K562 (cell line): ENCODE results near the gene DLX4. TPM values are rescaled to one million over a fixed set of nuclear protein-coding genes. Genes with fewer than 3 reads are reported as not detected.

Experiments used
- ATAC-seq: fragments of 200-7000 bp; cut with Tn5 transposase; 3 replicates; pipeline ENCODE4 v1.9.1; 2020; ENCODE audit warnings: moderate library complexity
- BruUV-seq: library from RNA; stranded (reverse); fragments of 400-500 nt; replicated peaks from 2 replicates; lab custom pipeline; 2021; lab: Mats Ljungman, UMichigan
- CTCF ChIA-PET: fragments of 300-600 bp; formaldehyde crosslinking; extraction: SDS; loops from one replicate; lab custom pipeline; 2021; ENCODE audit warnings: low intra/inter-chr PET ratio; lab: Yijun Ruan, JAX
- POLR2A ChIA-PET: fragments of 300-600, 350-650 bp; sonication (Branson Sonifier 250); formaldehyde crosslinking; extraction: SDS; loops from one replicate; lab custom pipeline; 2021; ENCODE audit warnings: antibody characterized with exemption, inconsistent platforms; lab: Yijun Ruan, JAX
- DNase-seq, 4 experiments: peaks; one replicate each; pipeline versions ENCODE4 v3.0.0 to v3.0.0-alpha.2; 2011 to 2018; ENCODE audit warnings: low spot score in 3 of 4, mixed read lengths in 3 of 4; ENCODE audit errors: extremely low read depth in 1 of 4
- FAIRE-seq: peaks from 2 replicates; lab custom pipeline; 2011; peaks lifted over from hg19 to GRCh38; lab: Jason Lieb, UNC
- H2AFZ ChIP-seq: 2 replicates; pipeline ENCODE4 v1.6.0; 2011; ENCODE audit warnings: low read depth, low read length, control low read depth, inconsistent platforms
- H3K27ac ChIP-seq: fragments of 200-600 bp; 3 replicates; pipeline ENCODE4 v1.8.0; 2011; ENCODE audit warnings: low read depth, mild to moderate bottlenecking, control low read depth, inconsistent platforms, low read length, moderate library complexity, mixed read lengths; ENCODE audit errors: extremely low read depth
- H3K27me3 ChIP-seq, 2 experiments: fragments of 300-600 bp in 1 of 2; 2 replicates in 1 of 2; 3 replicates in 1 of 2; pipeline versions ENCODE4 v1.6.0 to v1.8.0; 2011; ENCODE audit warnings: inconsistent platforms in 2 of 2, low read length in 2 of 2, mild to moderate bottlenecking in 1 of 2, mixed read lengths in 1 of 2, moderate library complexity in 1 of 2; ENCODE audit not compliant: control insufficient read depth in 2 of 2, insufficient read depth in 2 of 2
- H3K36me3 ChIP-seq: fragments of 300-600 bp; 3 replicates; pipeline ENCODE4 v1.8.0; 2011; ENCODE audit warnings: mild to moderate bottlenecking, low read length, inconsistent platforms; ENCODE audit not compliant: control insufficient read depth, insufficient read depth
- H3K4me1 ChIP-seq, 2 experiments: fragments of 200-600 bp in 1 of 2; replicated peaks in 1 of 2; 2 replicates in 1 of 2; 3 replicates in 1 of 2; pipeline versions ENCODE4 v1.5.1 to v1.8.0; 2011; ENCODE audit warnings: inconsistent platforms in 2 of 2, low read length in 2 of 2, mild to moderate bottlenecking in 1 of 2, mixed read lengths in 1 of 2, moderate library complexity in 1 of 2; ENCODE audit not compliant: control insufficient read depth in 2 of 2, insufficient read depth in 2 of 2
- H3K4me2 ChIP-seq: 2 replicates; pipeline ENCODE4 v1.6.1; 2011; ENCODE audit warnings: low read length, control low read depth, inconsistent platforms, mixed read lengths; ENCODE audit not compliant: insufficient read depth
- H3K4me3 ChIP-seq: fragments of 200-600 bp; sonication (generic), shearing (Covaris generic); 2 replicates; pipeline ENCODE4 v1.5.1; 2016; ENCODE audit warnings: control low read depth, inconsistent platforms
- H3K79me2 ChIP-seq: fragments of 200-600 bp; 3 replicates; pipeline ENCODE4 v1.8.0; 2011; ENCODE audit warnings: low read length, inconsistent platforms; ENCODE audit not compliant: control insufficient read depth, insufficient read depth
- H3K9ac ChIP-seq, 2 experiments: 2 replicates each; pipeline versions ENCODE4 v1.6.0 to v1.6.1; 2011; ENCODE audit warnings: low read depth in 2 of 2, low read length in 2 of 2, control low read depth in 1 of 2, inconsistent platforms in 1 of 2, mild to moderate bottlenecking in 1 of 2, mixed read lengths in 1 of 2; ENCODE audit not compliant: insufficient read depth in 1 of 2
- H3K9me1 ChIP-seq: one replicate; pipeline ENCODE4 v1.6.0; 2011; ENCODE audit warnings: inconsistent platforms, mild to moderate bottlenecking, low read length, moderate library complexity; ENCODE audit not compliant: control insufficient read depth, insufficient read depth
- H3K9me3 ChIP-seq: replicated peaks from 2 replicates; pipeline ENCODE4 v1.5.1; 2011; ENCODE audit warnings: low read depth, low read length, inconsistent platforms; ENCODE audit not compliant: control insufficient read depth, insufficient read depth
- H4K20me1 ChIP-seq: replicated peaks from 2 replicates; pipeline ENCODE4 v1.6.1; 2011; ENCODE audit warnings: low read length, inconsistent platforms, mixed read lengths; ENCODE audit not compliant: control insufficient read depth, insufficient read depth
- CAMTA2 ChIP-seq: fragments of 250-450 bp; sonication (Bioruptor Pico); conservative IDR thresholded peaks from 2 replicates; pipeline ENCODE4 v1.5.1; 2022
- CCAR2 ChIP-seq: fragments of 200-400 bp; formaldehyde crosslinking; IDR thresholded peaks from 2 replicates; pipeline ENCODE4 v1.6.1; 2017; ENCODE audit warnings: mild to moderate bottlenecking, low read depth, low read length
- HDAC1 ChIP-seq, 2 experiments: fragments of 450-650 bp; IDR thresholded peaks; 2 replicates each; pipeline ENCODE4 v1.6.1; 2016 to 2017; ENCODE audit warnings: inconsistent platforms in 1 of 2, mild to moderate bottlenecking in 1 of 2, moderate library complexity in 1 of 2
- HDGF ChIP-seq: fragments of 450-650 bp; IDR thresholded peaks from 2 replicates; pipeline ENCODE4 v1.6.1; 2016
- ILK ChIP-seq: fragments of 450-650 bp; IDR thresholded peaks from 2 replicates; pipeline ENCODE4 v1.6.1; 2016; ENCODE audit warnings: missing genetic modification characterization, low read depth, mild to moderate bottlenecking, missing compliant biosample characterization, moderate library complexity, borderline replicate concordance
- PCBP1 ChIP-seq: fragments of 200-400 bp; formaldehyde crosslinking; IDR thresholded peaks from 2 replicates; pipeline ENCODE4 v1.6.1; 2018; ENCODE audit warnings: mild to moderate bottlenecking, low read depth, low read length; ENCODE audit not compliant: poor library complexity, severe bottlenecking
- SIN3B ChIP-seq: fragments of 450-650 bp; IDR thresholded peaks from 2 replicates; pipeline ENCODE4 v1.6.1; 2017; ENCODE audit warnings: low read depth, mild to moderate bottlenecking, moderate library complexity
- SMAD4 ChIP-seq: fragments of 250-450 bp; sonication (Bioruptor Pico); conservative IDR thresholded peaks from 2 replicates; pipeline ENCODE4 v1.8.0; 2021; ENCODE audit warnings: inconsistent platforms, mild to moderate bottlenecking, moderate library complexity
- SRSF7 ChIP-seq: fragments of 200-400 bp; formaldehyde crosslinking; optimal IDR thresholded peaks from 2 replicates; pipeline ENCODE3; 2017; ENCODE audit warnings: mild to moderate bottlenecking, low read depth, low read length
- STAT5B ChIP-seq: fragments of 250-450 bp; sonication (Bioruptor Pico); IDR thresholded peaks from 2 replicates; pipeline ENCODE4 v1.8.0; 2021; ENCODE audit warnings: mild to moderate bottlenecking, inconsistent platforms
- YBX1 ChIP-seq: fragments of 450-650 bp; IDR thresholded peaks from 2 replicates; pipeline ENCODE4 v1.7.1; 2016; ENCODE audit warnings: mild to moderate bottlenecking
- ZKSCAN8 ChIP-seq: fragments of 200-800 bp; sonication (Bioruptor generic); IDR thresholded peaks from 2 replicates; pipeline ENCODE4 v1.6.1; 2016; ENCODE audit warnings: missing genetic modification characterization, missing compliant biosample characterization
- WGBS: fragments of 100-300 bp; shearing (Covaris generic); methylation state at CpG from one replicate; pipeline ENCODE4 v1.1.6; 2016; ENCODE audit warnings: low coverage, mixed read lengths; ENCODE audit not compliant: insufficient coverage; ENCODE audit errors: missing lambda C conversion rate; 5-methylcytosine and 5-hydroxymethylcytosine counted together
- in situ Hi-C: fragments of 300-500 bp; cut with MboI; formaldehyde crosslinking; loops from 4 replicates; pipeline ENCODE4 v1.15.0; 2018; ENCODE audit warnings: inconsistent platforms, mixed read lengths
- intact Hi-C: fragments of 100-400 bp; cut with micrococcal nuclease; formaldehyde crosslinking; loops from 2 replicates; pipeline ENCODE4 v1.14.2; 2022
- polyA plus RNA-seq, 8 experiments: library from polyadenylated mRNA; depleted of rRNA in 4 of 8; stranded (reverse) in 5 of 8; unstranded in 3 of 8; fragments of >200 nt; fragmentation: Nextera tagmentation in 2 of 8; fragmentation: Illumina TruSeq in 1 of 8; extraction: Ambion mirVana in 2 of 8; extraction: Trizol in 1 of 8; gene quantifications; 2 replicates each; pipeline versions ENCODE4 v1.2.1 to v1.2.3, GENCODE V29; 2011 to 2014; ENCODE audit warnings: inconsistent platforms in 1 of 8, missing spikeins in 1 of 8
- total RNA-seq, 7 experiments: library from RNA; depleted of rRNA in 6 of 7; stranded (reverse); fragments of >200 nt in 6 of 7; fragmentation: Illumina TruSeq in 2 of 7; extraction: Trizol in 2 of 7; gene quantifications; 2 replicates each; pipeline versions ENCODE4 v1.2.1 to v1.2.3, GENCODE V29; 2011 to 2021; ENCODE audit warnings: low replicate concordance in 1 of 7
- TF ChIP-seq, protein P1 (sequence below): sonication (generic); formaldehyde crosslinking; IDR thresholded peaks from 2 replicates; pipeline ENCODE4 v1.8.1; 2022; ENCODE audit warnings: missing genetic modification reagents
- TF ChIP-seq, protein P2 (sequence below): fragments of 150-350 bp; conservative IDR thresholded peaks from 2 replicates; pipeline ENCODE4 v1.6.1; 2014; ENCODE audit warnings: low read length
- TF ChIP-seq, protein P3 (sequence below): fragments of 450-650 bp; IDR thresholded peaks from 2 replicates; pipeline ENCODE4 v1.7.0; 2016; ENCODE audit warnings: borderline replicate concordance
- TF ChIP-seq, protein P4 (sequence below): fragments of 250-450 bp; sonication (Bioruptor Pico); IDR thresholded peaks from 2 replicates; pipeline ENCODE4 v1.4.0; 2020; ENCODE audit warnings: borderline replicate concordance

The DLX4 gene
- total and polyA plus RNA-seq, 9 of the 15 experiments (the other 6 are each of a cell fraction or from before 2014, with no cell fraction given), result 0.15 to 2.2 (median 0.58) TPM

DNA sequence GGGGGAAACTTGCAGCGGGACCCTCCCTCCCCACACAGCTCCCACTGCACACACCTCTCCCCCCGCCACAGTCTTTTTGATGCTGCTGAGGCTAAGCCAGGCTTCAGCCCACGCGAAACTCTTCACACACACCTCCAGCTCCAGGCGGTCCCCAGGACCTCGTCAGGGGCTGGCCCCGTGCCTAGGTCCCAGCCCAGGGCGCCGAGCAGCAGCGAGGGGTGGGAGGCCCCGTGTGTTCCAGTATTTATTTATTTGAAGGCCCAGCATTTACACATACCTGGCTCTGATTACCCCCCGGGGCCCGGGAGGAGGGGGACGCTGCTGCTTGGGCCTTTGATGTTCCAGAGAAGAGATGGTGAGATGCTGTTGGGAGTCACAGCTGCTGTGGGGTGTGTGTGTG lies 44.9 kb upstream of the DLX4 start (continued):
- TF ChIP-seq ZKSCAN8, result no peak
- no peak for TF ChIP-seq SMAD4
- TF ChIP-seq, protein P1, sequence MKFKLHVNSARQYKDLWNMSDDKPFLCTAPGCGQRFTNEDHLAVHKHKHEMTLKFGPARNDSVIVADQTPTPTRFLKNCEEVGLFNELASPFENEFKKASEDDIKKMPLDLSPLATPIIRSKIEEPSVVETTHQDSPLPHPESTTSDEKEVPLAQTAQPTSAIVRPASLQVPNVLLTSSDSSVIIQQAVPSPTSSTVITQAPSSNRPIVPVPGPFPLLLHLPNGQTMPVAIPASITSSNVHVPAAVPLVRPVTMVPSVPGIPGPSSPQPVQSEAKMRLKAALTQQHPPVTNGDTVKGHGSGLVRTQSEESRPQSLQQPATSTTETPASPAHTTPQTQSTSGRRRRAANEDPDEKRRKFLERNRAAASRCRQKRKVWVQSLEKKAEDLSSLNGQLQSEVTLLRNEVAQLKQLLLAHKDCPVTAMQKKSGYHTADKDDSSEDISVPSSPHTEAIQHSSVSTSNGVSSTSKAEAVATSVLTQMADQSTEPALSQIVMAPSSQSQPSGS (CRISPR knock-in tag), result no peak
- no peak for TF ChIP-seq PCBP1
- TF ChIP-seq, all 486 proteins: peak for 0

DNA sequence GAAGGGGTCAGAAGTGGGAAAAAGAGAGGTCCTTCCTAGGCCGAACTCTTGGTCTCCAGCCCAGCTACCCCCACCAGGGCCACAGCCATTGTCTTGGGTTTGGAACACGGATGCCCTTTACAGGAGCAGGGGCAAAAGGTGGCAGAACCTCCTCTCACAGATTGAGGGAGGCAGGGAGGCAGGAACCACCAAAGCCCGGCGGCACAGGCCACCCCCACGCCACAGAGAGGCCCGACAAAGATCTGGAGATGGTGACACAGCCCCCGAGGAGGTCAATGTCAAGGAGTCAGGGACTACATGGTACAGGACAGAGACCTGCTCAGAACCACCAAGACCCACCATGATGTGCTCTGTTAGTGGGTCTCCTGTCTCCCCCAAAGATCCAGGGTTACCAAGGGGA lies 44.4 kb upstream of the DLX4 start:
- in situ Hi-C loops (no loop called here), intact Hi-C loops (no loop called here)
- POLR2A ChIA-PET, result no interaction called here
- Histone ChIP-seq H3K27ac (no peak overlapping the region), H4K20me1 (peaks cover 6% of the 10 kb centered on the region), H3K36me3 (no peaks in the 10 kb centered on the region), H3K9me3 (no peaks in the 10 kb centered on the region), H3K4me3 (no peak overlapping the region), H3K9me1 (no peaks in the 10 kb centered on the region), H3K27me3 (peaks cover 9 to 61% of the 10 kb centered on the region in 2 experiments; a peak in 4 of 5 replicates), H2AFZ (no peak overlapping the region), H3K79me2 (no peaks in the 10 kb centered on the region), H3K4me2 (no peak overlapping the region), H3K4me1 (peaks cover 4 to 15% of the 10 kb centered on the region in 2 experiments; a peak in 3 of 5 replicates), H3K9ac (no peak overlapping the region)
- WGBS, result 2% methylated on average over 6 of the region's 7 CpGs
- FAIRE-seq, result no peak
- no TSS peak for BruUV-seq
- ATAC-seq, result no peak
- no peak for DNase-seq
- CTCF ChIA-PET, result no interaction called here
- TF ChIP-seq CCAR2 (no peak), HDAC1 (IDR thresholded peaks at IDR 0.05) (no peak), SIN3B (no peak), ILK (tag) (no peak), SRSF7 (no peak), YBX1 (no peak), CAMTA2 (CRISPR knock-in tag) (no peak), HDGF (no peak), STAT5B (no peak)
- TF ChIP-seq, protein P2, sequence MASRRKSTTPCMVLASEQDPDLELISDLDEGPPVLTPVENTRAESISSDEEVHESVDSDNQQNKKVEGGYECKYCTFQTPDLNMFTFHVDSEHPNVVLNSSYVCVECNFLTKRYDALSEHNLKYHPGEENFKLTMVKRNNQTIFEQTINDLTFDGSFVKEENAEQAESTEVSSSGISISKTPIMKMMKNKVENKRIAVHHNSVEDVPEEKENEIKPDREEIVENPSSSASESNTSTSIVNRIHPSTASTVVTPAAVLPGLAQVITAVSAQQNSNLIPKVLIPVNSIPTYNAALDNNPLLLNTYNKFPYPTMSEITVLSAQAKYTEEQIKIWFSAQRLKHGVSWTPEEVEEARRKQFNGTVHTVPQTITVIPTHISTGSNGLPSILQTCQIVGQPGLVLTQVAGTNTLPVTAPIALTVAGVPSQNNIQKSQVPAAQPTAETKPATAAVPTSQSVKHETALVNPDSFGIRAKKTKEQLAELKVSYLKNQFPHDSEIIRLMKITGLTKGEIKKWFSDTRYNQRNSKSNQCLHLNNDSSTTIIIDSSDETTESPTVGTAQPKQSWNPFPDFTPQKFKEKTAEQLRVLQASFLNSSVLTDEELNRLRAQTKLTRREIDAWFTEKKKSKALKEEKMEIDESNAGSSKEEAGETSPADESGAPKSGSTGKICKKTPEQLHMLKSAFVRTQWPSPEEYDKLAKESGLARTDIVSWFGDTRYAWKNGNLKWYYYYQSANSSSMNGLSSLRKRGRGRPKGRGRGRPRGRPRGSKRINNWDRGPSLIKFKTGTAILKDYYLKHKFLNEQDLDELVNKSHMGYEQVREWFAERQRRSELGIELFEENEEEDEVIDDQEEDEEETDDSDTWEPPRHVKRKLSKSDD, result no peak
- TF ChIP-seq, protein P3, sequence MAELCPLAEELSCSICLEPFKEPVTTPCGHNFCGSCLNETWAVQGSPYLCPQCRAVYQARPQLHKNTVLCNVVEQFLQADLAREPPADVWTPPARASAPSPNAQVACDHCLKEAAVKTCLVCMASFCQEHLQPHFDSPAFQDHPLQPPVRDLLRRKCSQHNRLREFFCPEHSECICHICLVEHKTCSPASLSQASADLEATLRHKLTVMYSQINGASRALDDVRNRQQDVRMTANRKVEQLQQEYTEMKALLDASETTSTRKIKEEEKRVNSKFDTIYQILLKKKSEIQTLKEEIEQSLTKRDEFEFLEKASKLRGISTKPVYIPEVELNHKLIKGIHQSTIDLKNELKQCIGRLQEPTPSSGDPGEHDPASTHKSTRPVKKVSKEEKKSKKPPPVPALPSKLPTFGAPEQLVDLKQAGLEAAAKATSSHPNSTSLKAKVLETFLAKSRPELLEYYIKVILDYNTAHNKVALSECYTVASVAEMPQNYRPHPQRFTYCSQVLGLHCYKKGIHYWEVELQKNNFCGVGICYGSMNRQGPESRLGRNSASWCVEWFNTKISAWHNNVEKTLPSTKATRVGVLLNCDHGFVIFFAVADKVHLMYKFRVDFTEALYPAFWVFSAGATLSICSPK, result no peak
- TF ChIP-seq, protein P4, sequence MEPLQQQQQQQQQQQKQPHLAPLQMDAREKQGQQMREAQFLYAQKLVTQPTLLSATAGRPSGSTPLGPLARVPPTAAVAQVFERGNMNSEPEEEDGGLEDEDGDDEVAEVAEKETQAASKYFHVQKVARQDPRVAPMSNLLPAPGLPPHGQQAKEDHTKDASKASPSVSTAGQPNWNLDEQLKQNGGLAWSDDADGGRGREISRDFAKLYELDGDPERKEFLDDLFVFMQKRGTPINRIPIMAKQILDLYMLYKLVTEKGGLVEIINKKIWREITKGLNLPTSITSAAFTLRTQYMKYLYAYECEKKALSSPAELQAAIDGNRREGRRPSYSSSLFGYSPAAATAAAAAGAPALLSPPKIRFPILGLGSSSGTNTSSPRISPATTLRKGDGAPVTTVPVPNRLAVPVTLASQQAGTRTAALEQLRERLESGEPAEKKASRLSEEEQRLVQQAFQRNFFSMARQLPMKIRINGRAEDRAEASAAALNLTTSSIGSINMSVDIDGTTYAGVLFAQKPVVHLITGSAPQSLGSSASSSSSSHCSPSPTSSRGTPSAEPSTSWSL (CRISPR knock-in tag), result no peak
